GM21619 (cell line): ENCODE data around the gene LENG8.

Source experiments
- ATAC-seq: cut with Tn5 transposase; IDR thresholded peaks from one replicate; pipeline ENCODE4 v1.9.1; 2021; ENCODE audit not compliant: unreplicated experiment

The LENG8 gene

GRCh38 chr19:54448774-54449700, at the start of gene LENG8:
Gene LENG8 (plus strand): TSS chr19:54449199. CDS start chr19:54451345, 2,146 bp downstream.
- ATAC-seq = peak; percentile 83

GRCh38 chr19:54400913-54401312, 48.1 kb upstream of the LENG8 start:
- ATAC-seq = no peak

DNA sequence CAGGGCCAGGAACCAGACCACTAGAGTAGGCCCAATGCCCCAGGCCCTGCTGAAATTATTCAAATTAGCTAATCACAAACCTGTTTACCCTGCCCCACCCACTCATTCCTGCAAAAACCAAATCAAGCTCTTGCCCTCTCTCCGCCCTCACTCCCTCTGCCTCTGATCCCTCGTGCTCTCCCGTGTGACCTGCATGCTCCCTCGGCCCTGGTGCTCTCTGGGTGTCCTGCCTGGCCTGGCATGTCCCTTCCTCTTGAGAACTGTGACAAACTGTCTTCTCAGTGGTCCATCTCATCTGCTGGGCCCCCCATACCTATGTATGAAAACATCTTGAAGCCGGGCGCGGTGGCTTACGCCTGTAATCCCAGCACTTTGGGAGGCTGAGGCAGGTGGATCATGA, 45.9 kb upstream of the LENG8 start:
- ATAC-seq = no peak

DNA sequence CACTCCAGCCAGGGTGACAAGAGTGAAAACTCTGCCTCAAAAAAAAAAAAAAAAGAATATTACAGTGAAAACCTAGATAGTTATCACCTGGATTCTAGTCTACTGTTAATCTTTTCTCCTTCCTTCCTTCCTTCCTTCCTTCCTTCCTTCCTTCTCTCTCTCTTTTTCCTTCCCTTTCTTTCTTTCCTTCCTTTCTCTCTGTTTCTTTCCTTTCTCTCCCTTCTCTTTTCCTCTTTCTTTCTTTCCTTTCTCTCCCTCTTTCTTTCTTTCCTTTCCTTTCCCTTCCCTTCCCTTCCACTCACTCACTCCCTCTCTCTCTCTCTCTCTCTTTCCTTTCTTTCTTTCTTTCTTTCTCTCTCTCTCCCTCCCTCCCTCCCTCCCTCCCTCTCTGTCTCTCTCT, 43.4 kb upstream of the LENG8 start:
- no peak for ATAC-seq

GRCh38 chr19:54407780-54408179, 41.2 kb upstream of the LENG8 start:
- ATAC-seq = no peak

GRCh38 chr19:54408456-54409026, 40.5 kb upstream of the LENG8 start:
- ATAC-seq = no peak

- ATAC-seq = no peak
Measured at GRCh38 chr19:54411033-54411432, 38.0 kb upstream of the LENG8 start.

DNA sequence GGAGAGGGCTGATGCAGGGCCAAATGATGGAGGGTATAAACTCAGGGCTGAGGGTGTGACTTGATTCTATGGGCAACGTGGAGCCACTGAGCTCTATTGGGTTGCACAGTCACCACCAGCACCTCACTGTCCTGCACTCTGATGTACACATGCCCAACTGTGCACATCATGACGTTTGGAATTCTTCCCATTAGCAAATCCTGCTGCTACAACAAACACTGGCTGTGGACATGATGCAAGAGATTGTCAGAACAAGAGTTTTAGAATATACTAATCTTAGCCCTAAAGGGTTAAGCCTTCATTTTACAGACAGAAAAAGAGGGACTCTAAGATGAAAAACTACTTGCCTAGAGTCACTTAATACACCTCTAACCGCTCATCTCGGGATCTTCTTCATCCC, 36.1 kb upstream of the LENG8 start:
- no peak for ATAC-seq

- ATAC-seq = no peak
Measured at GRCh38 chr19:54414156-54414555, 34.8 kb upstream of the LENG8 start.

DNA sequence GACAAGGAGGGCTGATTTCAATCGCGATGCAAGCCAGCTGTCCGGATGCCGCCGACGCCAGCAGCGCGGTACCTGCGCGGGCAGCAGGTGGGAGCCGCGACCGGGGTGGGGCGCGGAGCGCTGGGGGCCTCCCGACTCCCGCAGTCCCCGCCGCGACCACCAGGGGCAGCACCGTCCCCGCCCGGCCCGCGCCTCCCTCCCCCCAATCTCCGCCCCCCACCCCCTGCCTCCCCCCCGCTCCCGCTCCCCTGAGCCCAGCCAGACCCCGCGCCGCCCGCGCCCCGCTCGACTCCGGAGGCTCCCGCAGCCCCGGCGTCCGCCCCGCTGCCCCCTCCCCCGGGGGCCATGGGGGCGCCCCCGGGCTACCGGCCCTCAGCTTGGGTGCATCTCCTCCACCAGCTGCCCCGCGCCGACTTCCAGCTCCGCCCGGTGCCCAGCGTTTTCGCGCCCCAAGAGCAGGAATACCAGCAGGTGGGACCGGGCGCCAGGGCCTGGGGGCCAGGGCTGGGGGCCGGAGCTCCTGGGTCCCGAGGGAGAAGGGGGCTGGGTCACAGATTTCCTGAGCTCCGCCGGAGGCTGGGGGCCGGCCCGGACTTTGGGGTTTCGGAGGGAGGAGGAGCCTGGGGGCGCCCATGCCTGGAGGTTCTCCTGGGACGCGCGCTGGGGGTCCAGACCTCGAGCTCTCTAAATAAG, 33.6 kb upstream of the LENG8 start, which contains the start of gene TTYH1:
TTYH1 (plus strand) TSS at position 257 of the 693 bp plus-strand sequence; CDS start at position 346, 89 bp downstream.
- no peak for ATAC-seq

- ATAC-seq = no peak
Measured at GRCh38 chr19:54415901-54416673, 32.9 kb upstream of the LENG8 start.

- ATAC-seq = no peak
Measured at GRCh38 chr19:54416695-54417491, 32.1 kb upstream of the LENG8 start.

DNA sequence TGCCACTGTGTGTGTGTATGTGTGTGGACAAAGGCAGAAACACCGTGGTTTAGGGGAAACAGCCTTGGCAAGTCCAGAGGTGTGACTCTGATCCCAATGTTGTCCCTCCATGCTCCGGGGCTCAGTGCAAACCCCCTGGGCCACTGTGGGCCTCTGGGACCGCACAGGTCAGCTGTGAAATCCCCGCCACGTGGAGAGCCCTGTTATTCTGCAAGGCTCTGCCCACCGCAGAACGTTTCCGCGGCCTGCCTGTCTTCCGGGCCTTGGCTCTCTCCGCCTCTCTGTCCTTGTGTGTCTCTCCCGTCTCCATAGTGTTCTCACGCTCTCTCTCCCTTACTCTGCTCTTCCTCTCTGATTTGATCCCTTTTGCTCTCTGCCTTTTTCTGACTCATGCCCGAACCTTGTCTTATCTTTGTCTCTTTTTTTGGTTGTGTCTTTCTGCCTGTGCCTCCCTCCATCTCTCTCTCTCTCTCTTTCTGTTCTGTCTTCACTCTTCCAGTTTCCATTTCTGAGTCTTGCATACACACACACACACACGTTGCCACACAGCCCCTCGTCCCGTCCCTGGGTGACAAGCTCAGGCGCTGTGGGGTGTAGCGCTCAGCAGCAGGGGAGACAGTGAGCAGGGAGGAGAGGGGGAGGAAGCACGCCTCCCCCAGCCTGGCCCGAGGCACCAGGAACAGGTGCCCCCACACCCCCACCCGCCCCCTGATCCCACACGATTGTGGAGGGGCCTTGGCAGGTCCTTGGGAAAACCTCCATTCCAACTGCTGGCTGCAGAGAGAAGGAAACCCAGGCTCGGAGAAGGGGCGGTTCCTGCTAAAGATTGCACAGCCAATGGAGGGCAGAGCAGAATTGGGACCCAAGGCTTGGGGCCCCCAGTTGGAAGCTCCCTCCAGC, 30.7 kb upstream of the LENG8 start:
- no peak for ATAC-seq

GRCh38 chr19:54418930-54419800, 29.8 kb upstream of the LENG8 start:
- no peak for ATAC-seq

DNA sequence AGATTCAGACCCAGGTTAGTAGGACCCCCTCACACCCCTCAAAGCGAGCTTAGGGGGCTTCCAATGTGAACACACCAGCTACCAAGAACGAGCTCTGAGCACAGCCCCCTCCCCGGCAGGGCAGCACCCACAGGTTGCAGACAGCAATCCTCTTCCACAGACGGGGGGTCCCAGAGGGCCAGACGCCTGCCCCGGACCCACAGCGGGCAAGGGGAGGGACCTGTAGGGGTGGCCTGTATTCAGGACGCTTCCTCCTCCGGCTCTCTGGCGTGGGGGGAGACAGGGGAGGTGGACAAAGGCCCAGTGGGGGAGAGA, 29.0 kb upstream of the LENG8 start:
- ATAC-seq = no peak

GRCh38 chr19:54420383-54421168, 28.4 kb upstream of the LENG8 start:
- no peak for ATAC-seq

DNA sequence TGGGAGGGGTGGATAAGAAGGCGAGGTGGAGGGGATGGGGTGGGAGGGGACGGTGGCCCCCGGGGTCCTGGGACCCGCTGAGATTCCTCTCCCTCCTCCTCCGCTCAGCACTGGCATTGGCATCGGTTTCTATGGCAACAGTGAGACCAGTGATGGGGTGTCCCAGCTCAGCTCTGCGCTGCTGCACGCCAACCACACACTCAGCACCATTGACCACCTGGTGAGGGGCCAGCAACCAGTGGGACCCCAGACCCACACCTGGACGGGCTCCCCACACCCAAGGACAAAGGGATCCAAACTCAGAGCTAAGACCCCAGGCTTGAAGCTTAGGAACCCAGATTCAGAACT, 27.9 kb upstream of the LENG8 start:
- ATAC-seq = no peak

- no peak for ATAC-seq
Measured at GRCh38 chr19:54421521-54421920, 27.5 kb upstream of the LENG8 start.
